GM19035 (cell line): Measurements from ENCODE around the gene ORC5.

Experiments used
- ATAC-seq: cut with Tn5 transposase; IDR thresholded peaks from one replicate; pipeline ENCODE4 v1.9.1; 2021; ENCODE audit not compliant: unreplicated experiment

ORC5 gene

GRCh38 chr7:104127204-104127603 is 80.6 kb downstream of the ORC5 start:
- ATAC-seq: no peak

- no peak for ATAC-seq
Observed at GRCh38 chr7:104126411-104126841, 81.4 kb downstream of the ORC5 start.

DNA sequence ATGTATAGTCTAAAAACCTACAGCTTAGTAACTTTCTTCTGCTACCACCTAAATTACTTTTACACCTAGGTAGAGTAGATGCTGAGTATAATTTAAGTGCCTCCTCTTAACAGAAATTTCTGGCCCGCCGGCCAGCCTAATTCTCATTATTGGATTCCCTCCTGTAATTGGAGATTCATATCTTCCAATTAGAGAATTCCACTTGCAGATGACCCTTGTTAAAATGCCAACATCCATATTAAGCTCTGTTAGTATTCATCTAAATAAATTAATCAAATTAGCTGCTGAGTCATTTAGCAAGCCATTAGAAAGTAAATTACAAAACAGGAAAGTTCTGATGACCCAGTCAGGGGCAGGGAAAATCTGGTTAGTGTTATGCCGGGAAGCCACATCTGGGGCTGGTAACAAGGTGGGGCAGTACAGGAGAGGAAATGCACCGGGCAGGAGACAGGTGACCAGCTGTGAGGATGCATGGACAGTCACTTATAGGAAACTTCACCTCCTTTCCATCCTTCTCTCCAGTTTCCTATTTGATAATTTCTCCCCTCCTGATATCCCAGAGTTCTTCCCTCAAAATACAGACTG is 82.8 kb downstream of the ORC5 start:
- ATAC-seq: no peak

GRCh38 chr7:104124469-104124868 is 83.3 kb downstream of the ORC5 start:
- no peak for ATAC-seq

DNA sequence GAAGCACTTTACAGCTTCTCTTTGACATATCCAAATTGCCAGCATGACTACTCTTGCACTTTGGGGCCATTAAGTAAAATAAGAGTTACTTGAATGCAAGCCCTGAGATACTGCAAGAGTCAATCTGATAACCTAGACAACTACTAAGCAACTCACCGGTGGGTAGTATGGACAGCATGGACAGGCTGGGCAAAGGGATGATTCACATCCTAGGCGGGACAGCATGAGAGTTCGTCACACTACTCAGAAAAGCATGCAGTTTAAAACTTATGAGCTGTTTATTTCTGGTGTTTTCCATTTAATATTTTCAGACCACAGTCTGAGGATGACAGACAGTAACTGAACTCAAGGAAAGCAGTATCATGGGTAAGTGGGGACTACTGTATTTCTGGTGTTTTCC is 84.0 kb downstream of the ORC5 start:
- ATAC-seq: no peak

DNA sequence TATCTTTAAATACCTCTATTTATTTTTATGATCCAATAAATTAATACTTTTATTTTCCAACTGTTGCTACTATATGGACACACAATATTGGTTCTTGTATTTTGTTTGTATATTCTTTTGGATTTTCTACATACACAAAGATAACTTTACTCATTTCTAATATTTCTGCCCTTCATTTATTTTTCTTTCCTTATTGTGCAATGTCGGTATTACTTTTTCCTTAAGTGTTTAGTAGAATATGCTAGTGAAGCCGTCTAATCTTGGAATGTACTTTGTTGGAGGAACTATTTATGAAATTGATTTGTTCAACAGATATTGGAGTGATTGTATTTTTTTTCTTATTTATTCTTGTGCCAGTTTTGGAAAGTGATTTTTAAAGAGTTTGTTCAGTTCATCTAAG is 94.0 kb downstream of the ORC5 start:
- ATAC-seq: no peak

DNA sequence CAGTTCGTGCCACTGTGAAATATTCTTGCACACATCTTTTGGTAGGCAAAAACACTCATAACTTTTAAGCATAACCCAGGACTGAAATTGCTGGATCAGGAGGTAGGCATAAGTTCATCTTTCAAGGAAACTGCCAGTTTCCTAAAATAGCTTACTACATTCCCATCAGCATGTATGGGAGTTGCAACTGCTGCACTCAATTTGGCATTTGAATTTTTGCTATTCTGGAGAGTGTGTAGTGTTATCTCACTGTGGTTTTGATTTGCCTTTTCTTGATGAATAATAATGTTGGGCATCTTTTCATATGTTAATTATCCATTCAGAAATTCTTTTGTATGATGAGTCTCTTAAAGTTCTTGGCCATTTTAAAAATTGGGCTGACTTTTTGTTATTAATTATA is 95.2 kb downstream of the ORC5 start:
- ATAC-seq: no peak

GRCh38 chr7:104111271-104111670 is 96.5 kb downstream of the ORC5 start:
- no peak for ATAC-seq

DNA sequence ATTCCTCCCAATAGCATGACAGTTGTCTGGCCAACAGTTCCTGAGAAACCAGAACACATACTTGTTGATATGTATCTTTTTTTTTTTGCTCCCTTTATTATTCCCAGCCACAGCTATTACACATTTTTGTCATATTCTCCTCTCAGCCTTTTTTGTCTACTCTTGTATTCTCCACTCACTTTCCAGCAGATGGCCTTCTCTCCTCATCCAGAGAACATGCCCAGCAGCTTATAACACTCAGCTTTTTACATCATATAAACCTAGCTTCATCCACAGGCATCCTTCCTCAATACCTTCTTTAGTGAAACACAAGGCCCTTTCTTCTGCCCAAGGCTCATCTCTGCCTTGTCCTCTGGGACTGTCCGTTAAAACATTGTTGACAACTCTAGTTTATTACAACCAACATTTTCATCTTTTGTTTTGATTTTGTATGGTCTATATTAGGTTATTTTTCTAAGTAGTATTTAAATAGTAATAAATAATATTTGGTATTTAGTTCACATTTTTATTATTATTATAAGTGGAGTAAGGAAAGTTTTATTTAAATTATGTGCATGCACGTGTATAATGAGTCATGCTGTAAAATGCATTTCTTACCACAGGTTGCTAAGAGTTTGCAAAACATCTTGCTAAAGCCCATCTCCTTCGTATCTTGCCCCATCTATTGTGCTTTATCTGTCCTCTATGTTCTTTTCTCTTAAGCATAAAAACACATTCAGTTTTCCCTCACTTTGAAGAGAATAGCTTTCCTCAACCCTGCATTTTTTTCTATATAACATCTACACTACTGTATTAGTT is 101.5 kb downstream of the ORC5 start:
- no peak for ATAC-seq

DNA sequence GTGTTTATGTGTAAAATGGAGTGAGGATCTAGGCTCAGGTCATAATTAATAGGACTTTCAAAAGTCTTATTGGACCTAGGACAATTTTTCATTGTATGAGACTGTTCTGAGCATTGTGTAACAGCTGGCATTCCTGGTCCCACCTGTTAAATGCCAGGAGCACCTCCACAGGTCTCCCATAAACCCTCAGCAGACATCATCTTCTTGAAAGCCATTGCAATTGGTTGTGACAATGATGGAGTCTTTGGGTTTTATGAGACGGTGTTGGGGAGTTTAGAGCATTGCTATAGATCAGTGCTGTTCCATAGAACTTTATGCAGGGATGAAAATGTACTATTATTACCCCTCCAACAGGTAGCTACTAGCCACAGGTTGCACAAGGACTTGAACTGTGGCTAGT is 108.9 kb downstream of the ORC5 start:
- no peak for ATAC-seq

DNA sequence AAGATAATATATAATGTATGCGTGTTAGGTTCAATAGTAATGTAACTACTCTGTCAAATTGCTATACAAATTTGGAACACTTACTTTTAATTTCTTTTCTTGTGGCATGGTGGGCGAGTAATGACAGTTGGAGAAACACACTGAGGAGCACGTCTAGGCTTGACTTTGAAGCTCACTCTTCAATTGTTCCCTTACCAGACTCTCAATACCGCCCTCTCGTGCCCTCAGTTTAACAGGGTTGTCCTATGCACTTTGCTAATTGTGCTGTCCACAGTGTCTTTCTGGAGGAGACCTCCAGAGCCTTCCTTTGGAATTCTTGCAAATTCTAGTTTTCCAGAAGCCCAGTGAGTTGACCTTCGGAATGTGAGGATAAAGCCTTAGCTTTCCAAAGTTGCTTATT is 111.1 kb downstream of the ORC5 start:
- ATAC-seq: no peak

GRCh38 chr7:104093127-104093526 is 114.7 kb downstream of the ORC5 start:
- ATAC-seq: no peak

DNA sequence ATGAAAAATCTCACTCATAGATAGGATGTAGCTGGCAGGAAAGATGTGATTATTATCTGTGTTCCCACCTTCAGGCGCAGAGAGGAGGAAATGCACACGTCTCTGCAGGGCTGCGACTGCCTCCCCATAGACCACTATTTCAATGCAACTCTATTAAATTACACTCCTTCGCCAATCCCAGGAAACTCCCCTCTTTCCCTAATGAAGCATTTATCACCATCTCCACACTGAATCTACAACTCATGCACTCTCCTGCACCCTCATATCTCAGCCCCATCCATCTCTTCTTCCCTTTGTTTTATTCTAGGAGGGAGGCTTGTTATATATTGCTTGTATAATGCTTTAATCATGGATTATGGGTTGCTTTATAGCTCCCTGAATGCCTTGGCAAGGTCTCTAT is 116.6 kb downstream of the ORC5 start:
- no peak for ATAC-seq

- no peak for ATAC-seq
Observed at GRCh38 chr7:104089612-104090011, 118.2 kb downstream of the ORC5 start.

- ATAC-seq: no peak
Observed at GRCh38 chr7:104089061-104089460, 118.8 kb downstream of the ORC5 start.
